HepG2 (cell line): Measurements from ENCODE around the gene PCSK2. TPM values are rescaled to one million over a fixed set of nuclear protein-coding genes. Genes with fewer than 3 reads are reported as not detected.

ENCODE experiments used
- ATAC-seq: fragments of 200-7000 bp; cut with Tn5 transposase; 3 replicates; pipeline ENCODE4 v1.9.1; 2020; ENCODE audit warnings: mild to moderate bottlenecking, moderate library complexity
- BruUV-seq: library from RNA; stranded (reverse); fragments of 400-500 nt; replicated peaks from 2 replicates; lab custom pipeline; 2021; lab: Mats Ljungman, UMichigan
- CTCF ChIA-PET: fragments of 300-600 bp; formaldehyde crosslinking; extraction: SDS; loops from one replicate; lab custom pipeline; 2021; ENCODE audit warnings: low total read pairs, inconsistent platforms, low intra/inter-chr PET ratio; lab: Yijun Ruan, JAX
- POLR2A ChIA-PET: fragments of 350-600 bp; sonication (Branson Sonifier 250); formaldehyde crosslinking; loops from one replicate; lab custom pipeline; 2020; ENCODE audit warnings: antibody characterized with exemption, inconsistent platforms; lab: Yijun Ruan, JAX
- DNase-seq: peaks from one replicate; pipeline ENCODE4 v3.0.0-alpha.2; 2015; ENCODE audit warnings: low spot score
- FAIRE-seq: peaks from 3 replicates; lab custom pipeline; 2011; peaks lifted over from hg19 to GRCh38; lab: Jason Lieb, UNC
- H2AFZ ChIP-seq: one replicate; pipeline ENCODE4 v1.6.1; 2011; ENCODE audit warnings: low read length, inconsistent platforms
- H3K27ac ChIP-seq: fragments of 300-600 bp; 3 replicates; pipeline ENCODE4 v1.8.0; 2011; ENCODE audit warnings: mixed run types, mild to moderate bottlenecking, mixed read lengths, low read length, inconsistent platforms; ENCODE audit not compliant: insufficient read depth; ENCODE audit errors: extremely low read length
- H3K27me3 ChIP-seq, 2 experiments: fragments of 200-600 bp in 1 of 2; 2 replicates in 1 of 2; 3 replicates in 1 of 2; pipeline versions ENCODE4 v1.6.0 to v1.8.0; 2011; ENCODE audit warnings: low read length in 2 of 2, mild to moderate bottlenecking in 2 of 2, moderate library complexity in 2 of 2, inconsistent platforms in 1 of 2; ENCODE audit not compliant: insufficient read depth in 2 of 2, control insufficient read depth in 1 of 2
- H3K36me3 ChIP-seq, 2 experiments: fragments of 200-600 bp in 1 of 2; replicated peaks in 1 of 2; 2 replicates in 1 of 2; 3 replicates in 1 of 2; pipeline versions ENCODE4 v1.5.1 to v1.8.0; 2011; ENCODE audit warnings: low read length in 2 of 2, inconsistent platforms in 1 of 2; ENCODE audit not compliant: insufficient read depth in 2 of 2, control insufficient read depth in 1 of 2
- H3K4me1 ChIP-seq: 2 replicates; pipeline ENCODE4 v1.5.1; 2012; ENCODE audit warnings: low read length, inconsistent platforms; ENCODE audit not compliant: insufficient read depth
- H3K4me2 ChIP-seq: 2 replicates; pipeline ENCODE4 v1.6.0; 2011; ENCODE audit warnings: low read depth, low read length, inconsistent platforms
- H3K4me3 ChIP-seq, 3 experiments: fragments of 200-600 bp in 1 of 3; sonication (generic), shearing (Covaris generic) in 1 of 3; replicated peaks in 1 of 3; 2 replicates each; pipeline ENCODE4 v1.5.1; 2011 to 2016; ENCODE audit warnings: low read length in 3 of 3, inconsistent platforms in 2 of 3, low read depth in 2 of 3, mild to moderate bottlenecking in 2 of 3, control low read depth in 1 of 3, mixed read lengths in 1 of 3; ENCODE audit not compliant: insufficient read depth in 1 of 3
- H3K79me2 ChIP-seq: one replicate; pipeline ENCODE4 v1.6.1; 2011; ENCODE audit warnings: low read length, inconsistent platforms; ENCODE audit not compliant: insufficient read depth
- H3K9ac ChIP-seq: 2 replicates; pipeline ENCODE4 v1.6.0; 2011; ENCODE audit warnings: mild to moderate bottlenecking, low read depth, low read length, inconsistent platforms; ENCODE audit not compliant: insufficient read depth
- H3K9me3 ChIP-seq: 2 replicates; pipeline ENCODE4 v1.5.1; 2012; ENCODE audit warnings: mild to moderate bottlenecking, low read length
- H4K20me1 ChIP-seq: 2 replicates; pipeline ENCODE4 v1.6.0; 2011; ENCODE audit warnings: inconsistent platforms, mild to moderate bottlenecking, low read length, moderate library complexity; ENCODE audit not compliant: insufficient read depth
- AGO2 ChIP-seq: fragments of 200-400 bp; formaldehyde crosslinking; optimal IDR thresholded peaks from 2 replicates; pipeline ENCODE3; 2017; ENCODE audit warnings: mild to moderate bottlenecking, low read depth, low read length, moderate library complexity
- DPF2 ChIP-seq: sonication (generic); formaldehyde crosslinking; IDR thresholded peaks from 2 replicates; pipeline ENCODE4 v1.4.0; 2020; ENCODE audit warnings: mild to moderate bottlenecking, low read depth, missing genetic modification reagents, borderline replicate concordance
- HMG20B ChIP-seq: conservative IDR thresholded peaks from 2 replicates; pipeline ENCODE4 v1.6.1; 2016; ENCODE audit warnings: missing genetic modification reagents, missing compliant biosample characterization
- KDM1A ChIP-seq: IDR thresholded peaks from 2 replicates; pipeline ENCODE4 v1.6.1; 2016; ENCODE audit warnings: missing compliant biosample characterization
- KLF12 ChIP-seq: sonication (generic); formaldehyde crosslinking; IDR thresholded peaks from 2 replicates; pipeline ENCODE4 v1.4.0; 2020; ENCODE audit warnings: missing genetic modification reagents, borderline replicate concordance
- NKX3-1 ChIP-seq: sonication (generic); formaldehyde crosslinking; IDR thresholded peaks from 2 replicates; pipeline ENCODE4 v1.5.0; 2020; ENCODE audit warnings: missing genetic modification reagents
- RXRA ChIP-seq: sonication (generic); formaldehyde crosslinking; IDR thresholded peaks from 2 replicates; pipeline ENCODE4 v1.5.1; 2020; ENCODE audit warnings: missing genetic modification reagents
- SMAD1 ChIP-seq: sonication (generic); formaldehyde crosslinking; IDR thresholded peaks from 2 replicates; pipeline ENCODE4 v1.4.0; 2020; ENCODE audit warnings: missing genetic modification reagents, low read depth, mild to moderate bottlenecking, borderline replicate concordance
- TMF1 ChIP-seq: sonication (generic); formaldehyde crosslinking; IDR thresholded peaks from 2 replicates; pipeline ENCODE4 v1.8.1; 2022; ENCODE audit warnings: low read depth, missing genetic modification reagents
- ZBTB3 ChIP-seq: sonication (generic); formaldehyde crosslinking; IDR thresholded peaks from 2 replicates; pipeline ENCODE4 v1.4.0; 2020; ENCODE audit warnings: low read depth, mild to moderate bottlenecking, moderate library complexity, missing genetic modification reagents, borderline replicate concordance
- ZFP41 ChIP-seq: sonication (generic); formaldehyde crosslinking; IDR thresholded peaks from 2 replicates; pipeline ENCODE4 v1.4.0; 2020; ENCODE audit warnings: mild to moderate bottlenecking, missing genetic modification reagents, borderline replicate concordance
- ZFP90 ChIP-seq: sonication (generic); formaldehyde crosslinking; IDR thresholded peaks from 2 replicates; pipeline ENCODE4 v1.8.0; 2022; ENCODE audit warnings: missing genetic modification reagents, mild to moderate bottlenecking, inconsistent platforms, borderline replicate concordance
- ZMAT3 ChIP-seq: sonication (generic); formaldehyde crosslinking; conservative IDR thresholded peaks from 2 replicates; pipeline ENCODE4 v1.7.0; 2021; ENCODE audit warnings: missing genetic modification reagents
- ZNF263 ChIP-seq: sonication (generic); formaldehyde crosslinking; IDR thresholded peaks from 2 replicates; pipeline ENCODE4 v1.4.0; 2020; ENCODE audit warnings: missing genetic modification reagents
- ZNF547 ChIP-seq: sonication (generic); formaldehyde crosslinking; IDR thresholded peaks from 2 replicates; pipeline ENCODE4 v1.5.1; 2020; ENCODE audit warnings: mild to moderate bottlenecking, missing genetic modification reagents
- ZNF549 ChIP-seq: sonication (generic); formaldehyde crosslinking; IDR thresholded peaks from 2 replicates; pipeline ENCODE4 v1.5.0; 2020; ENCODE audit warnings: missing genetic modification reagents
- ZNF556 ChIP-seq: sonication (generic); formaldehyde crosslinking; IDR thresholded peaks from 2 replicates; pipeline ENCODE4 v1.4.0; 2020; ENCODE audit warnings: mild to moderate bottlenecking, missing genetic modification reagents, borderline replicate concordance
- ZSCAN22 ChIP-seq: sonication (generic); formaldehyde crosslinking; IDR thresholded peaks from 2 replicates; pipeline ENCODE4 v1.4.0; 2020; ENCODE audit warnings: mild to moderate bottlenecking, missing genetic modification reagents
- WGBS: methylation state at CpG from one replicate; pipeline ENCODE4 v1.1.6; 2017; ENCODE audit warnings: low lambda C conversion rate; 5-methylcytosine and 5-hydroxymethylcytosine counted together
- in situ Hi-C: cut with HindIII; loops from 2 replicates; pipeline ENCODE4 v1.10.0; 2017; ENCODE audit warnings: low pct_unique_long_range_greater_than_20kb; ENCODE audit not compliant: extremely low pct_ligation_motif_present
- intact Hi-C: fragments of 100-400 bp; cut with micrococcal nuclease; formaldehyde crosslinking; loops from one replicate; pipeline ENCODE4 v1.10.0; 2022; ENCODE audit not compliant: unreplicated experiment
- polyA plus RNA-seq, 8 experiments: library from polyadenylated mRNA; depleted of rRNA in 3 of 8; stranded (reverse) in 7 of 8; unstranded in 1 of 8; fragments of >200 nt; fragmentation: Illumina TruSeq in 4 of 8; extraction: Trizol in 4 of 8; gene quantifications; 2 replicates each; pipeline versions ENCODE4 v1.2.1 to v1.2.3, GENCODE V29; 2011 to 2016; ENCODE audit warnings: low read depth in 4 of 8, missing spikeins in 1 of 8, mixed read lengths in 1 of 8; ENCODE audit not compliant: insufficient read depth in 1 of 8
- total RNA-seq, 5 experiments: library from RNA; depleted of rRNA; stranded (reverse); fragments of >200 nt; fragmentation: Illumina TruSeq; extraction: Trizol; gene quantifications; 2 replicates each; pipeline ENCODE4 v1.2.3, GENCODE V29; 2016; ENCODE audit warnings: low read depth in 1 of 5
- TF ChIP-seq, protein P1 (sequence below): sonication (generic); formaldehyde crosslinking; IDR thresholded peaks from 2 replicates; pipeline ENCODE4 v1.5.1; 2020; ENCODE audit warnings: mild to moderate bottlenecking, missing genetic modification reagents
- TF ChIP-seq, protein P2 (sequence below): IDR thresholded peaks from 2 replicates; pipeline ENCODE4 v1.6.1; 2016; ENCODE audit warnings: mild to moderate bottlenecking

Gene PCSK2
- total and polyA plus RNA-seq, 2 of the 13 experiments (the other 11 are each of a cell fraction or from before 2014, with no cell fraction given), result not detected

DNA sequence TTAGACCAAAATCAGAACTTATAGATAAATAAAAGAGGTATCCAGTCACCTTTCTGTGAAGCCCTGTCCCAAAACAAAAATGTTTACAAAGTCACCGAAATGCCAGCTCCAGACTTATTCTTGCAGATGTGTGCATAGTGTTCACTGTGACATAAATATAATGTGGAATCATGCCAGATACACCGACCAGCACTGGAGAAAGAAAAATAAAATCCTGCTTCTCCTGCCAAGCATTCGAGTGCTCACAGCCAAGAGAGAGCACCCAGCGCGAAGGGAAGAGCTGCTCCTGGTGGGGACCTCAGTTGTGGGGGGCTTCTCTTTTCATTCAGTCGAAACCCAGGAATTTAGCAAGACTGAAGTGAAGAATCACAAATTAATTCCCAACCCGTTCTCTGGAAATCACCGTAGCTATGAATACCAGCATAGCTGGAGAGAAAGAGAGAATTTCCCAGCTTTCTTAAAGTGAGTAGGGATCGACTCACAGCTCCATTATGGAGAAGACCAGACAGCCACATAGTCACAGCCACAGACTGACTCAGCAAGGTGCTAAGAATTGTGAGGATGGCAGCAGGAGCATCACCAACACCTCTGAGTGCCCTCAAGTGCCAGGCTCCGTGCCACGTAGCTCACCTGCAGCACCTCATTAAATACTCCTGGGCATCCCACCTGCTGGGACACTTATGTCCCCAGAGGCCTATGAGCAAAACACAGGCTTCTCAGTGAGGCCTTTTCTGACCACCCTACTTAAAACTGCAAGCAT is 271.2 kb downstream of the PCSK2 start:
- H4K20me1 ChIP-seq, result no peaks in the 10 kb centered on the region
- no peak overlapping the region for H3K4me3 ChIP-seq
- in situ Hi-C loops, result no loop called here
- intact Hi-C loops, result no loop called here
- H2AFZ ChIP-seq, result no peak overlapping the region
- no TSS peak for BruUV-seq
- TF ChIP-seq TMF1 (CRISPR knock-in tag) (no peak), ZNF556 (CRISPR knock-in tag) (no peak), SMAD1 (CRISPR knock-in tag) (no peak), ZNF547 (CRISPR knock-in tag) (no peak), ZFP90 (CRISPR knock-in tag) (no peak), ZFP41 (CRISPR knock-in tag) (no peak), NKX3-1 (CRISPR knock-in tag) (no peak), KLF12 (no peak), AGO2 (no peak), HMG20B (CRISPR knock-in tag) (no peak), ZMAT3 (no peak), RXRA (CRISPR knock-in tag) (no peak), ZBTB3 (CRISPR knock-in tag) (no peak), ZNF549 (no peak), ZSCAN22 (CRISPR knock-in tag) (no peak), DPF2 (CRISPR knock-in tag) (no peak), KDM1A (CRISPR knock-in tag) (no peak), ZNF263 (no peak)
- TF ChIP-seq, protein P1, sequence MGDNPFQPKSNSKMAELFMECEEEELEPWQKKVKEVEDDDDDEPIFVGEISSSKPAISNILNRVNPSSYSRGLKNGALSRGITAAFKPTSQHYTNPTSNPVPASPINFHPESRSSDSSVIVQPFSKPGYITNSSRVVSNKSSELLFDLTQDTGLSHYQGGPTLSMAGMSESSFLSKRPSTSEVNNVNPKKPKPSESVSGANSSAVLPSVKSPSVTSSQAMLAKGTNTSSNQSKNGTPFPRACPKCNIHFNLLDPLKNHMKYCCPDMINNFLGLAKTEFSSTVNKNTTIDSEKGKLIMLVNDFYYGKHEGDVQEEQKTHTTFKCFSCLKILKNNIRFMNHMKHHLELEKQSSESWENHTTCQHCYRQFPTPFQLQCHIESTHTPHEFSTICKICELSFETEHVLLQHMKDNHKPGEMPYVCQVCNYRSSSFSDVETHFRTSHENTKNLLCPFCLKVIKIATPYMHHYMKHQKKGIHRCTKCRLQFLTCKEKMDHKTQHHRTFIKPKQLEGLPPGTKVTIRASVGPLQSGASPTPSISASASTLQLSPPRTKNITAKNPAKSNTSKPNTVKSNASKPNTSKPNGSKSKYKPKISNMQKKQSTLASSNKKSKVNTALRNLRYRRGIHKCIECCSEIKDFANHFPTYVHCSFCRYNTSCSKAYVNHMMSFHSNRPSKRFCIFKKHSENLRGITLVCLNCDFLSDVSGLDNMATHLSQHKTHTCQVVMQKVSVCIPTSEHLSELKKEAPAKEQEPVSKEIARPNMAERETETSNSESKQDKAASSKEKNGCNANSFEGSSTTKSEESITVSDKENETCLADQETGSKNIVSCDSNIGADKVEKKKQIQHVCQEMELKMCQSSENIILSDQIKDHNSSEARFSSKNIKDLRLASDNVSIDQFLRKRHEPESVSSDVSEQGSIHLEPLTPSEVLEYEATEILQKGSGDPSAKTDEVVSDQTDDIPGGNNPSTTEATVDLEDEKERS (CRISPR knock-in tag), result no peak
- TF ChIP-seq, protein P2, sequence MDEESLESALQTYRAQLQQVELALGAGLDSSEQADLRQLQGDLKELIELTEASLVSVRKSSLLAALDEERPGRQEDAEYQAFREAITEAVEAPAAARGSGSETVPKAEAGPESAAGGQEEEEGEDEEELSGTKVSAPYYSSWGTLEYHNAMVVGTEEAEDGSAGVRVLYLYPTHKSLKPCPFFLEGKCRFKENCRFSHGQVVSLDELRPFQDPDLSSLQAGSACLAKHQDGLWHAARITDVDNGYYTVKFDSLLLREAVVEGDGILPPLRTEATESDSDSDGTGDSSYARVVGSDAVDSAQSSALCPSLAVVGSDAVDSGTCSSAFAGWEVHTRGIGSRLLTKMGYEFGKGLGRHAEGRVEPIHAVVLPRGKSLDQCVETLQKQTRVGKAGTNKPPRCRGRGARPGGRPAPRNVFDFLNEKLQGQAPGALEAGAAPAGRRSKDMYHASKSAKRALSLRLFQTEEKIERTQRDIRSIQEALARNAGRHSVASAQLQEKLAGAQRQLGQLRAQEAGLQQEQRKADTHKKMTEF (CRISPR knock-in tag), result no peak
- H3K4me1 ChIP-seq, result no peaks in the 10 kb centered on the region
- no peak overlapping the region for H3K27ac ChIP-seq
- ChIA-PET CTCF (no interaction called here), POLR2A (no interaction called here)
- WGBS, result 18% methylated on average over 11 of the region's 11 CpGs
- H3K27me3 ChIP-seq, result peaks cover 9 to 63% of the 10 kb centered on the region in 2 experiments
- H3K79me2 ChIP-seq, result no peaks in the 10 kb centered on the region
- DNase-seq, result no peak
- H3K36me3 ChIP-seq, result no peaks in the 10 kb centered on the region
- H3K9ac ChIP-seq, result no peak overlapping the region
- H3K9me3 ChIP-seq, result no peaks in the 10 kb centered on the region
- FAIRE-seq, result no peak
- H3K4me2 ChIP-seq, result no peak overlapping the region
- ATAC-seq, result no peak
